Globus pallidus (tissue), 1 donor: ENCODE measurements around the gene TBC1D22B.
A peak's percentile ranks its signal among the peaks of the same experiment; 100 is the strongest.
"Not testable (repeated sequence)": the region's sequence is repeated elsewhere in the genome, so short reads cannot be mapped to it uniquely, and the experiment has no call there.

Experiments
- DNase-seq: peaks from one replicate; pipeline ENCODE4 v3.0.0-alpha.2; 2015; ENCODE audit warnings: low spot score

TBC1D22B gene

DNA sequence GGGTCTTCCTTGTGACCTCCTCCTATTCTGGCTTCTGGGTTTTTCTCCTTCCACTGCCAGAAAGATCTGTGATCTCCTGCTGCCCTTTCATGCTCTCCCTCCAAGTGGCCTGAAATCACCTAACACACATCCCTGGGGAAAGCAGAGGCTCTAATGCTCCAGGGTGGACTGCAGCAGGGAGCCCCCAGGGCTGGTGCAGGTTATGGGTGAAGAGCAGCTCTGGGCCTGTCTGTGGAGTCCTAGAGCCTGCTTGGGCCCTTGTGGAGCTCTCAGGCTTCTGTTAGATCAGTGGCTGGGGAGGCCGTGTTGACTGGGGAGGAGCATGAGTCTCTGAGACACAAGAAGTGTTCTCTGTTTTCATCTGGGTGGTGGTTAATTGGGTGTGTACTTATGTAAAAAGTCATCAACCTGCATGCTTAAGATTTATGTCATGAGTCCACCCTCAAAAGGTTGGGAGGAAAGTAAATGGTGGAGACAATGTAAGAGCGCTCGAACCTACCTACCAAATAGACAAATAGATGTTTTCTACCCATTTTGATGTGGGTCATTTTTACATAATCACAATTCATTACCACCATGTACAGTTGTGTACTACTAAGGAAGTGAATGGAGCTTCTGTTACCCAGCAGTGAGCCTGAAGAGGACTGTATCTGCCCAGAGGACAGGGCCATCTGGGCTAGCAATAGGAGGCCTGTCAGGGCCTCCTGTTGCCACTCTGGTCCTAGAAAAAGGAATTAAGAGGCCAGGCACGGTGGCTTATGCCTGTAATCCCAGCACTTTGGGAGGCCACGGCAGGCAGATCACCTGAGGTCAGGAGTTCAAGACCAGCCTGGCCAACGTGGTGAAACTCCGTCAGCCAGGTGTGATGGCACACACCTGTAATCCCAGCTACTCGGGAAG is 64.2 kb downstream of the TBC1D22B start:
- no peak for DNase-seq

DNA sequence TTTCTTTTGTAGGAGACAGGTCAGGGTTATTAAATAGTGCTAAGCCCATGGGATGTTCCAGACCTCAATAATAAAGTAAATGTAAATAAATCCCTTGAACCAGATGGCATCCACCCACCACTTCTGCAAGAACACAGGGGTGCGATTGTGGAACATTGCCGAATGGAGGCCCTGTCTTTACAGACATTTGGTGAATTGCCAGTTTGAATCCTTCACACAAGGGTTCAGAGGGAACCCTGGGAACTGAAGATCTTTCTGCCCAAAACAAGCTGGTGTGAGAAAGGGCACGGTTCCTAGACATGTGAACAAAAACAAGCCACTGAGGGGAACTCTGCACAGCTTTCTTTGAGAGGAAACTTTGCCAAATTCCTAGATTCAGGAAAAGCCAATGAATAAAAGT is 66.0 kb downstream of the TBC1D22B start:
- DNase-seq, result no peak

DNA sequence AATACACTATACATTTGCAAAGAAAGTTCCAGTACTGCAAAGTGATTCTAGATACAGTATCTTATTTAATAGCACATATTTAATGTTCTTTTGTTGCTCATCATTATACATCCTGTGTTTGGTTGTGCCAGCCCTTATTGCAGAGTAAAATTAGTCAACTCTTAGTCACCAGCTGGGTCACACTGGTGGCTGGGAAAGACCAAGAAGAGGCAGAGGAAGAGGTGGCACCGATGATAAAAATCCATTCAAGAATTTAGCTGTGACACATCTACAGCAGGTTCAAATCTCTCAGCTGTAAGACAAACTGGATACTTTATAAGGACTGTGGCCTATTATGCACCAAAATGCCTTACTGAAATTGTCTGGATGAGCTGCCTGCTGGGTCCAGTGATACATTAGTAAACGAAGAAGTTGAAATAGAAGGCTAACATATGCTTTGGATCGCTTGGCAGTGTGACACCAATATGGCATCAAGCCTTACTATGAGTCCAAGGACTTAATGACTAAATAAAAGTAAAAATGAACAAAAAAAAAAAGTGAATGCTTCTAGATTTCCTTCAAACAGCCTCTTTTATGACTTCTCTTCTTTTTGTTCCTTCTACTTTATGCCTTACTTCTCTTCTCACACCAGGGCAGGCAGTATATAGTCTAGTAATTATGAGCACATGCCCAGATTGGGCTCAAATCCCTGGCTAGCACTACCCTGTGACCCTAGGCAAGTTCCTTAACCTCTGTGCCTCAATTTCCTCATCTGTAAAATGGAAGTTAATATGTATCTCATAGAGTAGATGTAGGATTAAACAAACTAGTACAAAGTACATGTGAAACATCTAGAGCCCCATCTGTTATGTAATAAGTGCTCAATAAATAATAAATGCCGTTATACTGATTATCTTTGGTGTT is 66.8 kb downstream of the TBC1D22B start:
- no peak for DNase-seq

DNA sequence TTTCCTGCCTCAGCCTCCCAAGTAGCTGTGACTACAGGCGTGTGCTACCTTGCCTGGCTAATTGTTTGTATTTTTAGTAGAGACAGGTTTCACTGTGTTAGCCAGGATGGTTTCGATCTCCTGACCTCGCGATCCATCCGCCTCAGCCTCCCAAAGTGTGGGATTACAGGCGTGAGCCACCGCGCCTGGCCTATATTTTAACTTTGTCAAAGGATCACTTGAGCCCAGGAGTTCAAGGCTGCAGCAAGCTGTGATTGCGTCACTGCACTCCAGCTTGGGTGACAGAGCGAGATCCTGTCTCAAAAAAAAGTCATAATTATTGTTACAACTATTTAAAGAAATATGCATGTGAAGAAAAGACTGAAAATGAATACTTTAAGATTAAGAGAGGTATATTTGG is 72.8 kb downstream of the TBC1D22B start:
- DNase-seq, result not testable (repeated sequence)

DNA sequence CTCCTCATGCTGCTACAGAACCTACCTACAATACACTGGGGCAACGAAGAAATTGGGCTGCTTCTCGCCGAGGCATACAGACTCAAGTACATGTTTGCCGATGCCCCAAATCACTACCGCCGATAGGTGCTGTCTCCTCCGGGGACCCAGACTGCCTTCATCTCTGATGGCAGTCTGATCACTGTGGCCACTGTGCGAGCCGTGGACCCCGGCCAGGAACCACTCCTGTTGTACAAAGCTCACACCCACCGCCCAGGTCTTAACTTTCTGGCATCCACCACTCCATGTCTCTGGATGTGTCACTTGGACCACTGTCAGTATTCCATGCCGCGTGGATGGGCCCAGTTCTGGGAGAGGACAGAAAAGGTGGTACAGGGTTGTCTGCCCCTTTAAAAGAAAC is 73.5 kb downstream of the TBC1D22B start:
- DNase-seq, result no peak

DNA sequence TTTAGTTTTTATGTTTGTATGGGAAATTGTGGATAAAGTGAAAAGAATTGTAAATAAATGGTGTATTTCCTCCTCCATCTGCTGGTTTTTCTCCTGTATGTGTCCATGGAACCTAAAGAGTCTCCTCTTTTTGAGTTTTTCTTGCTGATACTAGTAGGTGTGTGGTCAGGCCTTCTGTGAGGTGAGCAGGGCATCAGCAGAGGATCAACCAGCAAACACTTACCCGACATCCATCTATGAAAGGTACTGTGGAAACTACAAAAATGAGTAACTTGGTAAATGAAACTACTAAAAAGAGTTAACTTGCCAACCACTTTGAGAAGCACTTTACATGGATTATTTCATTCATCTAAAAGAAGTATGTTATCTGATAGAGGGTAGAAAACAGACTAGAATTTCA is 75.3 kb downstream of the TBC1D22B start:
- no peak for DNase-seq

DNA sequence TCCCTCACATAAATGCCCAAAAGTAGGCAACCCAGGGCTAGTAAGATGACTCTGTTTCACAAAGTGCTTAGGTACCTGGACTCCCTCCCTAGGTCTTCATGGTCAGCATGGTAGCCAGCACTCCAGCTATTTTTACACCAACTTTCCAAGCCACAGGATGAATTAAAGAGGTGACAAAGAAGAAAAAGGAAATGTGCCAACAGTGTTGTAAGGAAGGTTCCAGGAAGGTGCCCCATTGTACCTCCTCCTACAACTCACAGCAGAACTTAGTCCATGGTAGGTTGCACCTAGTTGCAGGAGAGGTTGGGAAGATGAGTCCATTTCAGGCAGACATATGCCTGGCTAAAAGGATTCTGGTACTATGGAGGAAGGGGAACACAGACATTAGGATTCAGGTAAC is 76.5 kb downstream of the TBC1D22B start:
- no peak for DNase-seq

DNA sequence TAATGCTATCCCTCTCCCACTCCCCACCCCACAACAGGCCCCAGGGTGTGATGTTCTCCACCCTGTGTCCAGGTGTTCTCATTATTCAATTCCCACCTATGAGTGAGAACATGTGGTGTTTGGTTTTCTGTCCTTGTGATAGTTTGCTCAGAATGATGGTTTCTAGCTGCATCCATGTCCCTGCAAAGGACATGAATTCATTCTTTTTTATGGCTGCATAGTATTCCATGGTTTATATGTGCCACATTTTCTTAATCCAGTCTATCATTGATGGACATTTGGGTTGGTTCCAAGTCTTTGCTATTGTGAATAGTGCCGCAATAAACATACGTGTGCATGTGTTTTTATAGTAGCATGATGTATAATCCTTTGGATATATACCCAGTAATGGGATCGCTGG is 80.7 kb downstream of the TBC1D22B start:
- not testable (repeated sequence) for DNase-seq

DNA sequence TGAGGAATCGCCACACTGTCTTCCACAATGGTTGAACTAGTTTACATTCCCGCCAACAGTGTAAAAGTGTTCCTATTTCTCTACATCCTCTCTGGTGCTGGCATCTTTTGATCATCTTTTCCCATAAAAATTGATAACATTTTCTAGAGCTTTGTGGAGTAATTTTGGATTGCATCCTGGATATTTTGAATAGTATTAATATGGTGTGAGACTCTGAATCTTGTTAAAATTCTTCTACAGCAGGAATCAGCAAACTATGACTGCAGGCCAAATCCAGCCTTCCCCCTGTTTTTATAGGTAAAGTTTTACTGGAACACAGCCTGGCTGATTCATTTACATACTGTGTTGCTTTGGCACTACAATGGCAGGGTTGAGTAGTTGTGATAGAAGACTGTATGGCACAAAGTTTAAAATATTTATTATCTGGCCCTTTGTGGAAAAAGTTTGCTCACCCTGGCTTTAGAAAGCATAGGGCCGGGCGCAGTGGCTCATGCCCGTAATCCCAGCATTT is 81.2 kb downstream of the TBC1D22B start:
- no peak for DNase-seq

DNA sequence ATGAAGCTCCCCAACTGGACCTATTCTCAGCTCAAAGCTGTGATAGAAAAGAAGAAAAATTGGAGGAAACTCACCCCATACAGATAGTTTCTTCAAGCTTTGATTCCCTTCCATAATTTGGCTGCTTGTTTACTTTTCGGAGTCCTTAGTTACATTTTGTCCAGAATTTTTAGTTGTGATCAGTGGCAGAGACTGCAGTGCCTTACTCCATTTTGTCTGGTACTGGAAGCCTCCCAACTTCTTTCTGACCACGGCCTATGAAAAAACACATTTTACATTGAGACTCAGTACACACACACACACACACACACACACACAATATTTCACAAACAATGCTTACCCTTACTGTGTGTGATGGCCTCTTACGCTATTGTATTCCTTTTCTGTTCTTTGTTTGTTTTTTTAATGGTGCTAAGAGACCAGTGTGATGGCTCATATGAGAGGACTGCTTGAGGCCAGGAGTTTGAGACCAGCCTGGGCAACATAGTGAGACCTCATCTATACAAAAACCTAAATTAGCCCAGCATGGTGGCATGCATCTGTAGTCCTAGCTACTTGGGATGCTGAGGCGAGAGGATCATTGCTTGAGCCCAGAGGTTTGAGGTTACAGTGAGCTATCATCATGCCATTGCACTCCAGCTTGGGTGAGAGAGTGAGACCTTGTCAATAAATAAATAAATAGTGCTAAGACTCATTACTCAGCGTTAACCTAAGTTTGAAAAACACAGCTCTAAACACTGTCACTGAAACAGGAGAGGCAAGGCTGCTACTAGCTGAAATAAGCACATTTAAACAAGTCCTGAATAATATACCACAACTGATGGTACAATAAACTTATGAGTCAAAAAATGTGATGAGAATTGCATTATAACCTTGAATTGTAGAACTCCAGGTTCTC is 82.4 kb downstream of the TBC1D22B start:
- DNase-seq, result no peak

DNA sequence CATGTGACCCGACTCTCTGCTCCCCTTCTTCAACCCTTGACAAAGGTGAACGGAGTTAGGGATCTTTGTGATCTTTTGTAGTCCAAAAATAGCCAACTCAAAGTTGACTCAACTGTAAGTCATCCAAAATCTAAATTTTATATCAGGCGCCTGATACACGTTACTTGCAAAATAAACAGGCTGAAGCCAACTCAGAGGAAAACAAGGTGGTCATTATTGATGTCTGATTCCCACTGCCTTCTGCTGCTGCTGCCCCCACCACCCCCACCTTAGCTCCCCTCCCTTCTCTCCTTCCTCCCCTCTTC is 83.0 kb downstream of the TBC1D22B start:
- DNase-seq, result no peak

DNA sequence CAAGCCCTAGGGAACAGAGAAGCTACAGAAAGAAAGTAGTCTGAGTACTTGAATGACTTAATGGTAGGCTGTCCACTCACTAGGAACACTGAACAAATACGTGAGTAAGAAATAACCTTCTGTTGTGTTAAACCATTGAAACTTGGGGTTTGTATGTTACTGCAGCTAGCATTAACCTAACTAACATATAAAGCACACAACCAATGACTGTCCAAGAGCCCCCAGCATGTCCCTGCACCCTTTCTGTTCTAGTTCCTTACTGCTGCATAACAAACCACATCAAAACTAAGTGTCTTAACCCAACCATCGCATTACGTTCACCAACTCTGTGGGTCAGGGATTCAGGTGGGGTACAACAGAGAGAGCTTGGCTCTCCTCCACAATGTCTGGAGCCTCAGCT is 85.7 kb downstream of the TBC1D22B start:
- DNase-seq, result no peak

DNA sequence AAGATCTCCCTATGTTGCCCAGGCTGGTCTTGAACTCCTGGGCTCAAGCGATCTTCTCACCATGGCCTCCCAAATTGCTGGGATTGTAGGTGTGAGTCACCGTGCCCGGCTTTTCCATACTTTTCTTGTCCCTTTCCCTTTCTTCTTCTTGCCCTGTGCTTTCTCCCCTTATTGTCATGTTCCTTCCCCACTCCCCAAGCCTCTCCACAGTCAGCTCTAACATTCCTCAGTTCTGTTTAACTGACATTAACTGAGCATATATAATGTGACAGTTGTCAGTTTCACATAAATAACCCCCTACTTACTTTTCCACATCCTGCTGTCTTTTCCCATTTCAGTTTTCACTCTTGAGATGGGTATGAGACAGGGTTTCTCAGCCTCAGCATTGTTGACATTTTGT is 86.7 kb downstream of the TBC1D22B start:
- DNase-seq, result no peak

DNA sequence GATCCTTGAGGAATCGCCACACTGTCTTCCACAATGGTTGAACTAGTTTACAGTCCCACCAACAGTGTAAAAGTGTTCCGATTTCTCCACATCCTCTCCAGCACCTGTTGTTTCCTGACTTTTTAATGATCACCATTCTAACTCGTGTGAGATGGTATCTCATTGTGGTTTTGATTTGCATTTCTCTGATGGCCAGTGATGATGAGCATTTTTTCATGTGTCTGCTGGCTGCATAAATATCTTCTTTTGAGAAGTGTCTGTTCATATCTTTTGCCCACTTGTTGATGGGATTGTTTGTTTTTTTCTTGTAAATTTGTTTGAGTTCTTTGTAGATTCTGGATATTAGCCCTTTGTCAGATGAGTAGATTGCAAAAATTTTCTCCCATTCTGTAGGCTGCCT is 88.2 kb downstream of the TBC1D22B start:
- DNase-seq, result not testable (repeated sequence)

DNA sequence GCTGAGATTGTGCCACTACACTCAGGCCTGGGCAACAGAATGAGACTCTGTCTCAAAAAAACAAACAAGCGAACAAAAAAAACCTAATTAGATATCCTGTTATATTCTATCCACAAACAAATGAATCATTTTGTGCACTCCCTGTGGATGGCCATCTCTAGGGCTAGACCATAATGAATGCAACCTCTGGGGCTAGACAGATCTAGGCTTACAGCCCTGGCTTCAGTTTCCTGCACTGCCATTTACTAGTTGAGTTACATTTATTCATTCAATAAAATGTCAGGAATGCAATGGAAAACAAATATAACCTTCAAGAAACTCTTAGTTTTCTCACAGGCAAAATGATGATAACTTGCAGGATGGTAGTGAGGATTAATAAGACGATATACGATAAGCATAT is 89.6 kb downstream of the TBC1D22B start:
- DNase-seq, result no peak

DNA sequence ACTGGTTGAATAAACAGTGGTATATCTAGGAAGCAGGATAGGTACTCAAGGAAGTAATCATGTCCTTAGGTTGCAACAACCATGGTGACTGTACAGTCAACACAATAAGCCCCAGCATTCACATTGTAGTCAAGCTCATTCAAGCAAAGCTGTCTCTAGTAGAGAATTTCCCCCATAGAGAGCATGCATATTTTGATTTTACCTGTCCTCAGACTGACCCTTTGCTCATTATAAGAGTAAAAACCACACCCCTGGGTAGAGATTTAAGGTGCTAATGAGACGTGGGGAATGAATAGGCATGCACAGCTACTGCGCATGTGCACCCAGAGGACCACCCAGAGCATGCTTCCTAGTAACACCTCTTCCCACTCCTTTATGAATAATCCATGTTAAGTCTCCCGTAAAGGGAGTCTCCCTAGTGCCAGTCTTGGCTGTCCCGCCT is 90.1 kb downstream of the TBC1D22B start:
- no peak for DNase-seq

DNA sequence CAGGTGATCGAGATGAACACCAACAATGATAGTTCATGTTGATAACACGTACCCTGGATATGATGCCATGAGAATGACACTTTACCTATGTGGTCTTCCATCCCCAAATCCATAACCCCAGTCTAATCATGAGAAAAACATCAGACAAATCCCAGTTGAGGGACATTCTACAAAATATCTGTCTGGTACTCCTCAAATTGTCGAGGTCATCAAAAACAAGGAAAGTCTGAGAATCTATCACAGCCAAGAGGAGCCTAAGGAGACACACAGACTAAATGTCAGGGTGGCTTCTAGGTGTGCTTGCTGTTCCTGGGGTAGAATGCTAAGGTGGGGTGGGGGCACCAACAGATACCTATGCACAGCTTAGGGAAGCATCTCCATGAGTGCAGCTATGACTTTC is 93.5 kb downstream of the TBC1D22B start:
- no peak for DNase-seq

DNA sequence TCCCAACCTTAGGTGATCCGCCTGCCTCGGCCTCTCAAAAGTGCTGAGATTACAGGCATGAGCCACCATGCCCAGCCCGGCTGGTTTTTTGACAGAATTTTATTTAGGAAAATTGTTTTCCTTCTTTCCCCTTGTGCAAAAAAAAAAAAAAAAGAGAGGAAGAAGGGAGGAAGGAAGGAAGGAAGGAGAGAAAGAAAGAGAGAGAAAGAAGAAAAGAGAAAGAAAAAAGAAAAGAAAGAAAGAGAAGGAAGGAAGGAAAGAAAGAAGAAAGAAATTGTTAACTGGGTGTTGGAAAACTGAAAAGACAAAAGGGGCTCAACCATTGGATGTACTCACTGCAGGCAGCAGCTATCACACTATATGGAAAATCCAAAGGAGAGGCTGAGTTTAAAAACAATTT is 94.8 kb downstream of the TBC1D22B start:
- DNase-seq, result no peak

DNA sequence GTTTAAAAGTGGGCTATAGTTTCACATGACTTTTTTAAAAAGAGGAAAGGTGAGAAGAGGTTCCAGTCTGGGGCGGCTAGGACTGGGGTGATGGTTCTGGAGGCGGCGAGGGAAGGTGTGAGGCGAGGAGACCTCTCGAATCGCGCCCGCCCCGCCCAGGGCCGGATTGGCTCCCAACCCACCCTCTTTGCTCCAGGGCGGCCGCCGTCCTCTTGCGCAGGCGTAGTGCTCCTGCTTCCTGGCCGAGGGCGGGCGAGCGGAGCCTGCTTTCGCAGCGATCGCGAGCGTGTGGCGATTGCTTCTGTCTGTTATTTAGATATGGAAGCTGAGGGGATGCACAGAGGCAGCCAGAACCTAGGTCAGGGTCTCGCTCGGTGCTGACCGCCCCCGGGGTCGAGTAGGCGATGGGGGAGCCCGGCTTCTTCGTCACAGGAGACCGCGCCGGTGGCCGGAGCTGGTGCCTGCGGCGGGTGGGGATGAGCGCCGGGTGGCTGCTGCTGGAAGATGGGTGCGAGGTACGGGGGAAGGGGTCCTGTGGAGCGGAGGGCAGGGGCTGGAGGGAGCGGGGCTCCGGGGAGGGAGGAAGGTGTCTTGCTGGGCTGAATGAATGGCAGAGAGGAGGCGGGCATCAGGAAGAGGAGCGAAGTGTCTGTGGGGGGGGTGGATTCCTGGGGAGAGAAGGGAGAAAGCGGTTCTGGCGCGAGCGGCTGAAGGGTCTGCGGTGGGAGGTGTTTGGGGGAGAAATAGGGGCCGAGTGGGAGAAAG is 96.4 kb downstream of the TBC1D22B start, which contains the start of gene RNF8:
Gene RNF8 (plus strand): TSS at position 223 of the 765 bp plus-strand sequence. CDS start 182 bp downstream, at position 405.
- DNase-seq, result peak; percentile 73

DNA sequence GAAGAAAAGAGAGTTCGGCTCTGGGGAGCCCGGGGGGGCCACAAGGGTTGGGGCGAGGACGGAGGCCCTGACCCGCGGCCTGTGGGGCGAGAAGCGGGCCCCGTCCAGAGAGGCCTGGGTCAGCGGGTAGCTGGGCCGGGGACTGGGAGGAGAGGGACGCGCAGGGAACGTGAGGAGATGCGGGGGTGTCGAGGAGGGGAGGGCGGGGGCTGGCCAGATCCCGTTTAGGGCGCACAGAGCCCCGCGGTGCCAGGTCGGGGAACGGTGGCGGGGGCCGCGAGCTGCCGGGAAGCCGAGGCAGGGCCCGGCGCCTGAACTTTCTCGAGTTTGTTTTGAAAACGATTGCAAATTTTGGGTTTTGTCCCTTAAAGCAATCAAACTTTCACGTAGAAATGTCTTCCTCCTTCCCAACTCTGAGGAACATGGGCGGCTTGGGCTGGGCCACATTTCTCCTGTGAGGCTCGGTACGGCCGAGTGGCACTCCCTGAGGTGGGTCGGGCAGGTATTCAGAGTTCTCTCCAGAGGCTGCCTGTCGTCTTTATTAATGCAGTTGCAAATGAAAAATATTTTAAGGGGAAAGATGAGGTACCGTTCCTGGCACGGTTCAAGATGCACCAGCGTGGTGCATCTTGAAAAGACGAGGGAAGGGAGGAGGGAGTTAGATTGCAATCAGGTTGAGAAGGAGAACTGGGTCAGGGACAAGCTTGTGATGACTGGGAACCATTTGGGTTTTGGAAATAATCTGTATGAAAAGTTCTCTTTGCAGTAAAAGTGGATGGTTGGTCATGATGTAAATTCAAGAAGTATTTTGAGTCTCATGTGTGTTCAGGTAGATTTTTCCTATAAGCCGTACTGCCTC is 97.2 kb downstream of the TBC1D22B start:
- DNase-seq, result no peak
